VCaP (cell line): ENCODE measurements around the gene DNAH9.

Experiments
- H3K27ac ChIP-seq: fragments of 450-650 bp; 2 replicates; pipeline ENCODE4 v1.5.1; 2017
- TF ChIP-seq, protein P1 (sequence below): fragments of 450-650 bp; conservative IDR thresholded peaks from 2 replicates; pipeline ENCODE4 v1.5.1; 2017; ENCODE audit warnings: mild to moderate bottlenecking, moderate library complexity

DNAH9 gene

DNA sequence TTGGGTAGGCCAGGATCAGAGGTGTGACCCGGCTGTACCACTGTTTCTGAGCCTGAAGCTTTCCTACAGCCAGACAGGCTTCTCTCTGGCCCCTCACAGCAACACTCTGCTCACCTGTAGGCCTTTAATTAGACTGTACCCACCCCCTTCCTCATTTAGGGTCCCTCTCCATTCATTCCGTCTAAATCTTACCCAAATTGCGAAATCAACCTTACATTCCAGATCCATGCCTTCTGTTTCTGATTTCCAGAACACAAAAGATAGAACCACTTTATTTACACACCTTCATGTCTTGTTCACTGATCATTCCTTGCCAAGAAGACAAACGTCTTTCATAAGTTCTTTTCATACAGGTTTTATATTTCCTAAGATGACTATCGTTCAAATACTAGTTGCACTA is 238.2 kb downstream of the DNAH9 start:
- H3K27ac ChIP-seq = peak overlapping the region; percentile 38; the same call in 1 of the 2 replicates
- TF ChIP-seq, protein P1, sequence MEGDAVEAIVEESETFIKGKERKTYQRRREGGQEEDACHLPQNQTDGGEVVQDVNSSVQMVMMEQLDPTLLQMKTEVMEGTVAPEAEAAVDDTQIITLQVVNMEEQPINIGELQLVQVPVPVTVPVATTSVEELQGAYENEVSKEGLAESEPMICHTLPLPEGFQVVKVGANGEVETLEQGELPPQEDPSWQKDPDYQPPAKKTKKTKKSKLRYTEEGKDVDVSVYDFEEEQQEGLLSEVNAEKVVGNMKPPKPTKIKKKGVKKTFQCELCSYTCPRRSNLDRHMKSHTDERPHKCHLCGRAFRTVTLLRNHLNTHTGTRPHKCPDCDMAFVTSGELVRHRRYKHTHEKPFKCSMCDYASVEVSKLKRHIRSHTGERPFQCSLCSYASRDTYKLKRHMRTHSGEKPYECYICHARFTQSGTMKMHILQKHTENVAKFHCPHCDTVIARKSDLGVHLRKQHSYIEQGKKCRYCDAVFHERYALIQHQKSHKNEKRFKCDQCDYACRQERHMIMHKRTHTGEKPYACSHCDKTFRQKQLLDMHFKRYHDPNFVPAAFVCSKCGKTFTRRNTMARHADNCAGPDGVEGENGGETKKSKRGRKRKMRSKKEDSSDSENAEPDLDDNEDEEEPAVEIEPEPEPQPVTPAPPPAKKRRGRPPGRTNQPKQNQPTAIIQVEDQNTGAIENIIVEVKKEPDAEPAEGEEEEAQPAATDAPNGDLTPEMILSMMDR = no peak

GRCh38 chr17:11840052-11840451 is 241.8 kb downstream of the DNAH9 start:
- H3K27ac ChIP-seq = no peak overlapping the region
- TF ChIP-seq, protein P1 = no peak

DNA sequence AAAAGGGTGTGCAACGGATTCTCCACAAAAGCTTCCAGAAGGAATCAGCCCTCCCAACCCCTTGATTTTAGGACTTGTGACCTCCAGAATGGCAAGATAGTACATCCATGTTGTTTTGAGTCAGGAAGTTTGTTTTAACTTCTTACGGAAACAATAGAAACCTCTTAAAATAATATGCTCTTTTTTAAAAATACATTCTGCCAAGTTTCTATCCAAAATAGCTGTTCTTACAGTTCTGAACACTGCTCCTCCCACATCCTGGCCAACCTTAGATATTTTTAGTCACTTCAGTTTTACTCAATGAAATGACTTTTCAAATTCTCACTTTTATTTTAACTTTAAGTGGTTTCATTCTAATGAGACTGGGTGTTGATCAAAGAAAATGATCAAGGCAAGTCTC is 242.6 kb downstream of the DNAH9 start:
- TF ChIP-seq, protein P1 = no peak
- H3K27ac ChIP-seq = no peak overlapping the region

GRCh38 chr17:11848330-11848729 is 250.1 kb downstream of the DNAH9 start:
- TF ChIP-seq, protein P1 = no peak
- H3K27ac ChIP-seq = no peak overlapping the region

GRCh38 chr17:11852231-11852630 is 254.0 kb downstream of the DNAH9 start:
- TF ChIP-seq, protein P1 = no peak

GRCh38 chr17:11852912-11853311 is 254.6 kb downstream of the DNAH9 start:
- H3K27ac ChIP-seq = no peak overlapping the region

More at GRCh38 chr17:11852231-11852630, 254.0 kb downstream of the DNAH9 start:
- no peak overlapping the region for H3K27ac ChIP-seq

GRCh38 chr17:11853321-11854151 is 255.3 kb downstream of the DNAH9 start:
- H3K27ac ChIP-seq = no peak overlapping the region

More at GRCh38 chr17:11852912-11853311, 254.6 kb downstream of the DNAH9 start:
- TF ChIP-seq, protein P1 = no peak

More at GRCh38 chr17:11853321-11854151, 255.3 kb downstream of the DNAH9 start:
- TF ChIP-seq, protein P1 = no peak
